H4 (cell line): Measurements from ENCODE around the gene UBL3. TPM values are rescaled to one million over a fixed set of nuclear protein-coding genes. Genes with fewer than 3 reads are reported as not detected.

ENCODE experiments used
- DNase-seq: peaks from one replicate; pipeline ENCODE4 v3.0.0-alpha.2; 2015; ENCODE audit warnings: low spot score
- total RNA-seq: library from RNA; depleted of rRNA; stranded (reverse); fragments of >200 nt; shearing (Covaris generic); gene quantifications from 2 replicates; pipeline ENCODE4 v1.2.3, GENCODE V29; 2014

The UBL3 gene
- total RNA-seq, 1 experiment from 2014 or later = 8.5 TPM

- DNase-seq = no peak
Measured at GRCh38 chr13:29810145-29810742, 40.2 kb downstream of the UBL3 start.

GRCh38 chr13:29808264-29808663 is 42.2 kb downstream of the UBL3 start:
- DNase-seq = no peak

DNA sequence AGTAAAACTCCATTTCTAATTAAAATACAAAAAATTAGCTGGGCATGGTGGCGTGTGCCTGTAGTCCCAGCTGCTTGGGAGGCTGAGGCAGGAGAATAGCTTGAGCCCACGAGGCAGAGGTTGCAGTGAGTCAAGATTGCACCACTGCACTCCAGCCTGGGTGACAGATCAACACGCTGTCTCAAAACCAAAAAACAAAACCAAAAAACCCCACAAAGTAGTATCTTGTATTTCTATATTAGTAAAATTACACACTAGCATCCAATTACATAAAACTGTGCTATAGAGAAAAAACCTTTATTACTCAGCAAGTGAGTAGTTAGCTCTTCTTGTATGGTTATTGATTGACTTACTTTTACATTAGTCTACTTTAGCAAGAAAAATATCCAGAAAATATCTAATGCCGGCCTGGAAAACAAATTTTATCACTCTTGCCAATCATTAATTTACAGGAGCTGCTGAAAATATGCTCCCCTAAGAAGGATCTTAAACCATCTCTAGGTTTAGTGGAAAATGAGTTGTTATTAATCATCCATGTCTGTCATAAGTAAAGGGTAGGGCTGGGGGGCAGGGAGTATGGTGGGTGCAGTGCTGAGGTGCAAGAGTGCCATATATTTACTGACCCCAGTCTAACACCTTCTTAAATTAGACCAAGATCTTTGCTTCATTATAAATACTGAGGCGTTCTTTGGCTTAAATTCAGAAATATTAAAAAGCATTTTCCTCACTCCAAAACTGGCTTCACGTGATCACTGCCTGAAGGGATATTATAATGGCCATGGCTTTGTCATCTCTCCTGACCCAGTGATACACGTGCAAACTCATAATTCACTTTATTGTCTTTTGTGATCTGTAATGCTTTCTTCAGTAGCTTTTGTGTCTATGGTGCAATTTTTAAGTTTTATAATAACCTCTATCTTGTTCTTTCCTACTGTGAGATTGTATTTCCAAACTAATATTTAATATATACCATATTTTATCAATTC is 44.1 kb downstream of the UBL3 start:
- no peak for DNase-seq

- DNase-seq = no peak
Measured at GRCh38 chr13:29803221-29803620, 47.2 kb downstream of the UBL3 start.

- DNase-seq = no peak
Measured at GRCh38 chr13:29802621-29803020, 47.8 kb downstream of the UBL3 start.

GRCh38 chr13:29801737-29802305 is 48.6 kb downstream of the UBL3 start:
- no peak for DNase-seq

DNA sequence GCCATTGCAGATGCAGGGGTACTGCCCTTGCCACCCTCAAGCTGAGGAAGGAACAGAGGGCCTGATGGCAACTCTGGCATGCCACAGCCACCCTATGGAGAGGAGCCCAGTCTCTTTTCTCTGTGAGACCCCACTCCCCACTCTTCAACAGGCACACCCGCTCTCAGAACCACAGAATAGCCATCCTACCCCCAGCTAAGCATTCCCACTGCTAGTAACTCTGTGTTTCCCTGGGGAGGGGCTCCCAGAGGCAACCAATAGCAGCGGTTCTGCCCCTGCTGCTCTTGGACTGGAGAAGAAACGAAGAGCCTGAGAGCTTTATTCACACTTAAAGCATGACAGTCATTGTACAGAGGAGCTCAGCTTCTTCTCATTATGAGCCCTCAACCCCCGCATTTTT is 49.3 kb downstream of the UBL3 start:
- DNase-seq = no peak

GRCh38 chr13:29800687-29801086 is 49.7 kb downstream of the UBL3 start:
- no peak for DNase-seq

- DNase-seq = no peak
Measured at GRCh38 chr13:29799041-29799440, 51.4 kb downstream of the UBL3 start.

DNA sequence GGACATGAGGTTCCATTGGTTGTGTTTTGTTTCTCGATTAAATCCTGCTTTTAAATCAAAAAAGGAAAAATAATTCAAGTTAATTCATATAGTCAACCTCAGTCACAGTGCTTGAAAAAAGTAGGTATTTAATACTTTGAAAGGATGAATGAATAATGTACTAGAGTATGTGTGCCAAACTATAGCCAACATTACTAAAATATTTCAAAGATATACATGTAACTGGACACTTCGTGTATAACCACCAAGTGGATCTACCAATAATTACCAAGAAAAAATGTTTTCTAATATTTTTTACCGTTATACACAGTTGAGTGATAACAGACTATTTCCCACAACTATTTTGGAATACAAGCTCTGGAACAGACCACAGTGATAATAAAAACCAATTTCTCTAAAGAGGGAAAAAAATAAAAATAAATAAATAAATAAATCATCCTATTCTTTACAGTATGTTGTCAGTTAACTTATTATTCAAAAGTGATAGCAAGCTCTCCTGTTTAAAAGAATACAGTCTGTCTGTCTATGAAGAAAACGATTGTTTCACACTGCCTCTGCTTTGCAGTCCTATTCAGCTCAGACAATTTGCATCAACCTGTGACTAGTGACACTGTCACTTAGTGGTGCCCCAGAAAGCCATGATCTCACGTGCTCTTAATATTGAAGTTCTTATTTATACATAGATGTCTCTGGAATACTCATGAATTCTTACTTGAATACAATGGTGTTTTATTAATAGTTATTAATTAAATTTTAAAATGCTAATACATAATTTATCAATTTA is 58.2 kb downstream of the UBL3 start:
- DNase-seq = no peak

DNA sequence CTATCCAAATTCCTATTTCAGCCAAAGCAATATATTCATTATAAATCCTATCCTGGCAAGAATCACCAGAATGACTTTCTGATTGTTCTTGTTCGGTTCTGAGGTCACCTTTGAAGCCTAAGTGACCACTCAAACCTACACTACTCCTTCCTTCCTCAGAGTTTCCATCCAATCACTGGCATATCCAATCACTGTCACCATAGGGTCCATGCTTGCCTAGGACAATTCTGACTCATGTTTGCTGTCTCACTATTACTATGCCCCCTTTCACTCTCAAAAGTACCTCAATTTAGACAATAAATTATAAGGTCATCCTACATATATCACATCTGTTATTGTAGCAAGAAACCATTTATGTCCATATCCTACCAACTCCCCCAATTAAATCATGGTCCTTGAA is 58.9 kb downstream of the UBL3 start:
- no peak for DNase-seq

GRCh38 chr13:29786698-29787097 is 63.7 kb downstream of the UBL3 start:
- no peak for DNase-seq

- no peak for DNase-seq
Measured at GRCh38 chr13:29785978-29786377, 64.4 kb downstream of the UBL3 start.

DNA sequence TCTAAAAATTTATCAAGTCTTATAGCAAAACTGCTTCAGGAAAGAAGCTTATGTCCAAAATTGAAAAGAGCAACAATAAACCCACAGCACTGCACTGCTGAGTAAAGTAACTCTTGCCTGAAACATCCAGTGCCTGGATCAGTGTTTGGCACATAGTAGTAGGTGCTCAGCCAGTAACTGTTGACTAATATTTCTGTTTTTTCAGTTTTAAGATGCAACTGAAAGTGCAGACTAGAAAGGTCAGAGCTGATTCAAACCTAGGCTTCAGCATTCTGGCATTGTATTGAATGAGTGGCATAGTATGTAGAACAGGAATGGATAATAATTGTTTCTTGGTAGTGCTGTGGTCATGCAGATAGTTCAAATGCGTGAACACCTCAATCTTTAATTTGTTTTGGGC is 67.6 kb downstream of the UBL3 start:
- DNase-seq = no peak

DNA sequence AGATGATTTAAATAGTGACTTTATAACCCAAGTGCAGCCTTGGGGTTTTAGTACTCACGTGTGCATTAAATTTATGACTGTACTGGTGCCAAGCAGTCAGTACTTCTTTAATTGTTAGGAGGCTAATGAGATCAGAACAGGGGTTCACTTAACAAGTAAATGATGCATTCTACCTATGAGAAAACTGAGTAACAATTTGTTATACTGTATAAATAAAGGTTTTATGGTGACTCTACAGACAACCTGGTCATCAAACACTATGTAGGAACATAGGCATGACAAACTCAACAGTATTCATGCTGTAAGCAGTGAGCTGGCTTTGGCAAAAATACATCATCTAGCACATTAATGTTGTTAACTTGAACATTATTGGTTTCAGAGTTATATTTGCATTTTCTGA is 75.6 kb downstream of the UBL3 start:
- DNase-seq = no peak

- no peak for DNase-seq
Measured at GRCh38 chr13:29771247-29771646, 79.2 kb downstream of the UBL3 start.

DNA sequence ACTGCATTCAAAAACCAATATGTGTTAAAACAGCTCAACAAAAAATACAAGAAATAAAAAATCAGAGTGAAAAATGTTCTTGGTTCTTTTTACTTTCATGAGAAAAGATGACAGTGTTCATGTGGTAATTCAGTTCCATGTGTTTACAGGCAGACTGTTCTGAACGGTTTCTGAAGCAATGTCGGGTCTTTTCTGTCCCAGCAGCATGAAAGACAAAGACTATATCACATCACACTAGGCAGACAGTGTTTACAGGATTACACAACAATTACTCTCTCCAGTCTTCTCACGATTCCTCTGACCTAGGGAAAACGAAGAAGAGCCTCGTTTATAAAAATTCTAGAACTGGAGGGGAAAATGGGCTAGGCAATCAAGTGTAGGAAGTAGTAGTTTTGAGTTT is 83.4 kb downstream of the UBL3 start:
- DNase-seq = no peak

GRCh38 chr13:29763436-29764180 is 86.8 kb downstream of the UBL3 start:
- DNase-seq = no peak

DNA sequence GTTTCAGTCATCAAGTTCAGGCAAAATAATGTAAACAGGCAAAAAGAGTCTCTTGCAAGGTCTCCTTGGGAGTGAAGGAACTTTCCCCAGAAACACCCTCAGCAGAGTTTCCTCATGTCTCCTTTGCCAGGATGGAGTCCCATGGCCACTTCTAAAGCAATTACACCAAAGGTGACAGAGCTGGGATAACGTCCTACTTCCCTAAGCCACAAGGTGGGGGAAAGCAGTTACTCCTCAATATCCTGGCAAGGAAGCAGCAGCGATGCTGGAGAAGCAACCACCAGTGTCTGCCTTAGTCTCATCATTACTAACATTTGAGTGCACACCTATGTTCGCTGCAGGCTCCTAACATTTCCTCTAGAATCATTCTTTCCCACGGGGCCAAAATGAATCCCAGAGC is 88.6 kb downstream of the UBL3 start:
- no peak for DNase-seq

- DNase-seq = no peak
Measured at GRCh38 chr13:29761160-29761559, 89.3 kb downstream of the UBL3 start.

DNA sequence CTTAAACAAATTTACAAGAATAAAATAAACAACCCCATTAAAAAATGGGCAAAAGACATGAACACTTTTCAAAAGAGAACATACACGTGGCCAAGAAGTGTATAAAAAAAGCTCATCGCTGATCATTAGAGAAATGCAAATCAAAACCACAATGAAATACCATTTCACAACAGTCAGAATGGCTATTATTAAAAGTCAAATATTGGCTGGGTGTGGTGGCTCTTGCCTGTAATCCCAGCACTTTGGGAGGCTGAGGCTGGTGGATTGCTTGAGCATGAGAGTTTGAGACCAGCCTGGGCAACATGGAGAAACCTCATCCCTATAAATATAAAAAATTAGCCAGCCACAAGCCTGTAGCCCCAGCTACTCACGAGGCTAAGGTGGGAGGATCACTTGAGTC is 89.9 kb downstream of the UBL3 start:
- DNase-seq = no peak
